ENCODE measurements around the gene ZDHHC3.

Gene ZDHHC3

DNA sequence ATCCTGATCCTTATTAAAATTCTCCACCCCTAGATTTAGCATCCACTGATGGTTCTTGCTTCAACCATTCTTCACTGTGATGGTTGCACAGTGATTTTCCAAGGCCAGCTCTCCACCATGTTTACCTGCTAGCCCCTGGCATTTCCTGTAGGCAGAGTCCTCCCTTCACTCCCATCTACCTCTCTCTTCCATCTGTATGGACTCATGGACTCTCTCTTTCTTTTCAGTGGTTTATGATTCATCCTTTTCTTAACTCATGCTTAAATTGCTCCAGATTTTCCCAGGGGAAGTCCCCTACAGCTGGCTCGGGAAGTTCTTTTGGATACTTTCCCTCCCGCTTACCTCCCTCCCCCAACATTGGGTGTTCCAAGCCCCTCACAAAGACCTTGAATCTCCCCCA is 82.9 kb downstream of the ZDHHC3 start:
- DNase-seq (ENCODE audit: low read depth) = peak; percentile 43

DNA sequence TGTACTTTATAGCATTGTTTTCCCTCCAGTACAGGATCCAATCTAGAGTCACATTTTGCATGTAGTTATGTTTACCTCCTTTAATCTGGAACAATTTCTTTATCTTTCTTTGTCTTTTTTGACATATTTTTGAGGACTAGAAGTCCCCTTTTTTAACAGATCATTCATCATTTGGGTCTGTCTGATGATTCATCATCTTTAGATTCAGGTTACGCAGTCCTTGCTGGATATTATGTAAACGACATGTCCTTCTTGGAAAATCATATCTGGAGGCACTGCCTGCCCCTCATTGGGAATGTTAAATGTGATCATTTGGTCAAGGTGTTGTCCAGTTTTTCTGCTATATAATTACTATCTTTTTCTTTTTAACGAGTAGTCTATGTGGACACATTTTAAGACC is 83.3 kb downstream of the ZDHHC3 start:
- peak; percentile 22 for DNase-seq (ENCODE audit: low read depth)

DNA sequence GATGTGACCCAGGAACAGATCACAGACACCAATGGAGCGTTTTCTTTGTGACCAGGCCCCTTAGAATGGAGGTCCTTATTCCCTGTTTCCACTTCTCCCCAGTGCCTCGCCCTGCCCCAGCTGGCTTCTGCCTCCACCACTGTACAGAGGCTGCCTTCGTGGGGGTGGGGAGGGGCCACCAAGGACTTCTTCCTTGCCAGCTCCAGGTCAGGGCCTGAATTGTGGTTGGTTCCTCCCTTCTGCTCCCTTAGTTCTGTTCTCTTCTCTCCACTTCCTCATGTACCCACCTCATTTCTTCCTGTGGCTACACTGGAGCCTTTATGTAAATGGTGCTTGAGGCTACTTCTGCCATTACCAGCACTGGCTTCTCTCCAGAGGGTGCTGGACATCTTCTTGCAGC is 85.1 kb downstream of the ZDHHC3 start:
- no peak for DNase-seq (ENCODE audit: low read depth)

DNA sequence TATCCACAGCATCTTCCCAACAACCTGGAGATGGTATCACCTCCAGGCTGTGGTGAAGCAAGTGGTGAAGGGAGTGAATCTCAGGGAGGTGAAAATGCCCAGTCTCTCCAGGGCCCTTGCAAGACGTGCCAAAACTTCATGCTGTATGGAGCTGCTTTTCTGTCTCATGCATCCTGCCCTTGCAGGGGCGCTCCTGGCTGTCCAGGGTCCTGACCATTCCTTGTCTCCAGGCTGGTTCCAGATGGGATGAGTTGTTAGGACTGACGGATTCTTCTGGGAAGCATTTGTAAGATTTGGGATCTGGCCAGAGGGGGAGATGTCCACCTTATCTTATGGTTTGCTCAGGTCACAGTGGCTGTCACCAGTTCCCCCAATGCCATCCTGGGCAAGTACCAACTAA is 85.7 kb downstream of the ZDHHC3 start:
- DNase-seq (ENCODE audit: low read depth) = no peak

DNA sequence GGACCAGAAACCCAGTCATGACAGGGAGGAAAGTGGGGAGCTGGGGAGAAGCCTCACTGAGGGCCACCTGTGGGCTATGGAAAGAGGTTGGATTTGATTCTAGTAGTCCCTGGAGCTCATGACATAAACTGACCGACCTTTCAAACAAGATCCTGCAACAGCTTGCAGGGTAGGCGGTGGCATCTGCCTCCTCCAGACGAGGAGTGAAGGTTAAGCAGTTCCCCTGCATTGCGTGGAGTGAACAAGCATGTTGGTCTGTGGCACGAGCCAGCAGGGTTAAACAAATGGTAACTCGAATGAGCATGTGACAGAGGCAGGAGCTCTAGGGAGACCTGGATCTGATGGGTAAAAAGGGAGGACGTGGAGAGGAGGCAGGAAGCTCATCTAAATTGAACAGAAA is 88.9 kb downstream of the ZDHHC3 start:
- DNase-seq (ENCODE audit: low read depth) = no peak

DNA sequence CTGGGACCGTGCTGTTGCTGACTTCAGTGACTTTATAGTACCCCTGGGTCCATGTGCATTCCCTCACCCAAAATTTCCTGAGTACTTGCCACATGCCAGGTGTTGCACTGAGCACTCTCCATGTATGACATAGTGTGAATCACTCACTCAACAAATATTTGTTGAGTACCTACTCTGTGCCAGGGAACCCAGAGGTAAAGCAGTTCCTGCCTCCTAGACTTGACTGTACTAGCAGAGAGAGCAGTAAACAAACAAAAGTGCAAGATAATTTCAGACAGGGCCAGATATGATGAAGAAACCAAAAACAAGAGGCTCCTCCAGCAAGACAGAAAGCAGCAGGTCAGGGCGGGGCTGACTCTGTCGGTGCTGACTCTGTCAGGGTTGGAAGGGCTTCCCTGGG is 89.4 kb downstream of the ZDHHC3 start:
- no peak for DNase-seq (ENCODE audit: low read depth)

DNA sequence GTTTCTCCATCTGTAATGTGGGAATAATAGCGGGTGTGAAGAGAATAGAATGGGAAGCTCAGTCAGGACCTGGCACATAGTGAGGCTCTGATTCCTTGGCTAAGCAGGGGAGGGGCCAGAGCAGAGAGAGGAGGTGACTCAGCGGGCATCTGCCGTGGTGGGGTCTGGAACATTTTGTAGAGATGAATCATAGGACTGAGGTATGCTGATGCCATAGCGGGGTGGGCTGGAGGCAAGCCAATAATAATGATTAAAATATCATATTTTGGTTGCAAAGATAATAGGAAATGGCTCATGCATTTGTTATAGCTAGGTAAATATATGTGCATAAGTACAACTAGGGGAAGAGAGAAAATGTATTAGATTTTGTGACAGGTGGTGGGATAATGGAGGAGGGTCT is 90.4 kb downstream of the ZDHHC3 start:
- peak; percentile 93 for DNase-seq (ENCODE audit: low read depth)

DNA sequence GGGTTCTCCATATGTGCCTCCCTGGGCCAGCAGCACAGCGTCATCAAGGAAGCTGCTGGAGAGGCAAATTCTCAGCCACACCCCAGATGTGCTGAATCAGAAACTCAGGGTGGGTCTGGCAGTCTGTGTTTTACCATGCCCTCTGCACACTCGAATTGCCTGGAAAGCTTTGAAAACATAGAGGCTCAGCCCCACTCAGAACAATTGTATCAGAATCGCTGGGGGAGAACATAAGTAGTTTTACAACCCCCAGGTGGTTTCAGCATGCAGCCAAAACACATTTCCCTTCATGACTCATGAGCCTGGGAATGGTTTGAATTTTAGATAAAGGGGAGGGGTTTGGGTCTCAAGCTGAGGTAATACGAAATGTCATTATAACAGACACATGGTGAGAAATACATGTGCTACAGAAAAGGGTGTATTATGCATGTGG is 92.0 kb downstream of the ZDHHC3 start:
- peak; percentile 91 for DNase-seq (ENCODE audit: low read depth)

DNA sequence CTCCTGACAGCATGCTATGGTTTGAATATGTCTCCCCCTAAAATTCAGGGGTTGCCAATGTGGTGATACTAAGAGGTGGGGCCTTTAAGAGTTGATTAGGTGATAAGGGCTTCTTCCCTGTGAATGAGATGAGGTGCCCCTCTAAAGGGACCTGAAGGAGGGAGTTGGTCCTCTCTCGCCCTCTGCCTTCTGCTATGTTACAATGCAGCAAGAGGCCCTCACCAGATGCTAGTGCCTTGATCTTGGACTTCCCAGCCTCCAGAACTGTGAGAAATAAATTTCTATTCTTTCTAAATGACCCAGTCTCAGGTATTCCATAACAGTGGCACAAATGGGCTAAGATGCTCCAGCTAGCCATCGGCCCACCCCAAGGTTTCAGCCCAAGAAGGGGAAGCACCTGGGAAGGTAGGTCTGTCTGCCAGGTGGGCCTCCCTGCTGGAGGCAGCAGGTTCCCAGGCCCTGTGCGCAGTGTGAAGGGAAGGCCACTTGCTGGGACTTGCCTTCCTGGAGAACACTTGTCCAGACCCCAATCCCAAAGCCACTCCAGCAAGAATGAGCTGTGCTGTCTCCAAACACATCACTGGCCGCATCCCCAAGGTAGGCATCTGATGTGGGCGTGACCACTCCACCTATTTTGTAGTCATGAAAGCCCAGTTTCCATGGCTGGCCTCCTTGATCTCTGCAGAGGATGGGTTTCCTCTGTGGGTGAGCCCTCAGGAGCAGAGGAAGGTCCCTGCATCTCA is 92.6 kb downstream of the ZDHHC3 start:
- DNase-seq (ENCODE audit: low read depth) = no peak

DNA sequence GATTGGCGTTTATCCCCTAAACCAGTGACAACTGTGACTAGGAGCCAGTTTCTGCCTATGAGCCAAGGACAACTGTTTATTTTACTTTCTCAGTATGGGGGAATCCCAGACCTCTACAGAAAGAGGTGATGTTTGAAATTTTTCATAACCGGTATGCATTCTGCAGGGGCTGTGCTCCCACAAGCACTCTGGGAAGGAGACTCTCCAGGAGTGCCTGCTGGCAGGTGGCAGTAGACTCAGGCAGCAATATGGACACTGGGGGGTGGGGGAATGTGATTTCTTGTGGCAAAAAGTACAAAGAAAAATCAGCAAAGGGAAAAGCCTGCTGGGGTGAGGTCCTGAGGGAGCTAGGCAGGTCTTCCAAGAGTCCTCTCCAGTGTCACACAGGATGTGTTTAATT is 95.7 kb downstream of the ZDHHC3 start:
- DNase-seq (ENCODE audit: low read depth) = no peak

DNA sequence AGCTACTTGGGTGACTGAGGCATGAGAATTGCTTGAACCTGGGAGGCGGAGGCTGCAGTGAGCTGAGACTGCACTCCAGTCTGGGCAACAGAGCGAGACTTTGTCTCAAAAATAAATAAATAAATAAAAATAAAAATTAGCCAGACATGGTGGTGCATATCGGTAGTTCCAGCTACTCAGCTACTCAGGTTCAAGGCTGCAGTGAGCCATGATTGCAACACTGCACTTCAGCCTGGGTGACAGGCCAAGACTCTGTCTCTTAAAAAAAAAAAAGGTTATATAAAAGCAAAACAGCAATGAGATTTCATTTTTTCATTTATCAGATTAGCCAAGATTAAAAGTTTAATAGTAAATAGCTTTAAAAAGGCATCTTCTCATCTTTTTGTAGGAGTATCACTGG is 98.6 kb downstream of the ZDHHC3 start:
- DNase-seq (ENCODE audit: low read depth) = no peak

DNA sequence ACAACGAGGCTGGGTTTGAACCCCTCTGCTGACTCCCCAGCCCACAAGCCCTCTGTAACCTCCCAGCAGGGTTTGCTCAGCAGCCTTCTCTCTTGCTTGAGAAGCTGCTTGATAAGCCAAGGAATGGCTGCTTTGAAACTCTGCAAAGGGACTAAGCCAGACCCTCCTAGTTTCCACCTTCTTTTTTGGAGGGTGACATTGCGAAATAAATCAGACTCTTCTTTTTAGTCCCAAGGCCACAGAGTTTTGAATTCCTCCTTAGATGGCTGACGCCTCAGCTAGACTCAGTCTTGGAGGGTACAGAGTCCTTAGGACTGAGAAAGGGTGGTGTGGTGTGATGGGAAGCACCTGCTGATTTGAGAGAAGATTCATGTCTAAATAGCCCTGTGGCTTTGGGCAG is 100.4 kb downstream of the ZDHHC3 start:
- DNase-seq (ENCODE audit: low read depth) = no peak

All from non-pigmented ciliary epithelial cell (primary cell).